ENCODE results near the gene AHSP.
"Not testable (repeated sequence)": the region's sequence is repeated elsewhere in the genome, so short reads cannot be mapped to it uniquely, and the experiment has no call there.

AHSP gene

GRCh38 chr16:31501226-31501965 is 26.3 kb upstream of the AHSP start:
- DNase-seq, result no peak

DNA sequence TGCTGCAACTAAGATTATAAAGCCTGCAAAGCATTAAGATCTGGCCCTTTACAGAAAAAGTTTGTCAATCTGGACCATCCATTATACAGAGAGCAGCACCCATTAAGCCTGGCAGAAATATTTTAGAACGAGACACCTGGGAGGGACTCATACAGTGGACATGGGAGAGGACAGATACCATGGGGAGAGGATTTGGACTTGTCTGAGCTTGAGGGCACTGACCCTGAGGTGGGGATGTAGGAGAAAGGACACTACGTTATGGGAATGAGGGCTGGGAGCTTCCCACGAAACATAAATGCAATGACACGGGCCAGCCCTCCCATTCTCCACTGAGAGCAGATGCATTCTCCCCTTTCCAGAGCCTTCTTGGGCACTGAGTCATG is 25.7 kb upstream of the AHSP start:
- no peak for DNase-seq

GRCh38 chr16:31502981-31503380 is 24.7 kb upstream of the AHSP start:
- no peak for DNase-seq

DNA sequence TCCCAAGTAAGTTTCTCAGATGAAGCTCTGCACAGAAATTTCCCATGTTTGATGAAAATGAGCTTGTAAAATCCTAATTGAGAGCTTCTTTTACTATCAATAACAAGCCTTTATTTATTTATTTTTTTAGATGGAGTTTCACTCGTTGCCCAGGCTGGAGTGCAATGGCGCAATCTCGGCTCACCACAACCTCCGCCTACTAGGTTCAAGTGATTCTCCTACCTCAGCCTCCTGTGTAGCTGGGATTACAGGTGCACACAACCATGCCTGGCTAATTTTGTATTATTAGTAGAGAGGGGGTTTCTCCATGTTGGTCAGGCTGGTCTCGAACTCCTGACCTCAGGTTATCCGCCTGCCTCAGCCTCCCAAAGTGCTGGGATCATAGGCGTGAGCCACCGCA is 24.1 kb upstream of the AHSP start:
- not testable (repeated sequence) for DNase-seq

- DNase-seq, result no peak
Measured at GRCh38 chr16:31504159-31504558, 23.5 kb upstream of the AHSP start.

DNA sequence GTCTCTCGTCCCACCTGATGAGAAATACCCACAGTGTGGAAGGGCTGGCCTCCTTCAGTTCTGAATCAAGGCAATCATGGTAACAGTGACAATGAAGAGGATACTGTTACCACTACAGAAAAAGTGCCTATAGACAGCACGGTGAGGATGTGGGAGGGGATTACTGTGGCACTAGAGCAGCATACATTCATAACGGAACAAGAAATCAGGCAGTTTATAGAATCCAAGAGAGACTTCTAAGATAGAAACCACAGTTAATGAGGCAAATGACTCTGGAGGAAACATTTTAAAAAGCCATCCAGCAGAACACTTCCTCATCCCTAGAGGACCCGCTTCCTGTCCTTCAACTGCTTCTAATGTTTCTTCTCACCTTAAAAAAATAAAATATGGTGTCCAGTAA is 22.2 kb upstream of the AHSP start:
- DNase-seq, result peak; percentile 10

- no peak for DNase-seq
Measured at GRCh38 chr16:31507617-31507928, 20.1 kb upstream of the AHSP start.

DNA sequence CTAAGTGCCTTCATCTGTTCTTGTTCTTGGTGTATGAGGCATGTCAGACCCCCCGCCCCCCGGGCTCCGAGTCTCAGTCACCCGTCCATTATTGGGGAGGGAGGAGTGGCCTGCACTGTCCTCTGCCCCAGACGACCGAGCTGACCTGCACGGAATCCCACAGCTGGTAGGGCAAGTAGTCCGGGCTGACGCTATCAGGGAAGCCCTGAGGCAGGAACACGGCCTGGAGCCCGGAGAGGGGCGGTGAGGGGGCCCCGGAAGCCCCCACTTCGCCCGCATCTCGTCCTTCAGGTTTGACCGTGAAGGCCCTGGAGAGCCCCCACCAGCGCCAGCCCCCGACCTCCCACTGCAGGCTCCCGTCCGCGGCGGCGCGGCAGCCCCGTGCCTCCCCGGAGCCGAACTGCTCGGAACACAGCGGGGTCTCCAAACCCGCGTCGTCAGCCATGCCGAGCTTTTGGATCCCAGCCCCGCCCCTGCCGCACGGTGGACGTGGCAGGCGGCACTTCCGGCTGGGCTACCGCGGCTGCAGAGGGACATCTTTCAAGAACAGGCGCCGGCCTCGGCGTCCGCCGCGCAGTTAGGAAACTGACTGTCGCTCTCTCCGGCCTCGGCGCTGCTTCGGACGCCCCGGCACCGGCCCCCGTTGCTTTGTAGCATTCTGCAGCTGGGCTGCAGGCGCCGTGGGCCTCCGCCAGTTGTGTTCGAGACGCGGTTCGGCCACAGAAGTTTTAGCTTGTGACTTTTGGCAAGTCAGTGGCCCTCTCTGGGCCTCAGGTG is 19.6 kb upstream of the AHSP start, which contains the start of gene RUSF1:
Gene RUSF1, minus strand, starts transcription at position 463 of the 777 bp plus-strand sequence. Its CDS starts 18 bp downstream, at position 445.
- DNase-seq, result peak; percentile 84

DNA sequence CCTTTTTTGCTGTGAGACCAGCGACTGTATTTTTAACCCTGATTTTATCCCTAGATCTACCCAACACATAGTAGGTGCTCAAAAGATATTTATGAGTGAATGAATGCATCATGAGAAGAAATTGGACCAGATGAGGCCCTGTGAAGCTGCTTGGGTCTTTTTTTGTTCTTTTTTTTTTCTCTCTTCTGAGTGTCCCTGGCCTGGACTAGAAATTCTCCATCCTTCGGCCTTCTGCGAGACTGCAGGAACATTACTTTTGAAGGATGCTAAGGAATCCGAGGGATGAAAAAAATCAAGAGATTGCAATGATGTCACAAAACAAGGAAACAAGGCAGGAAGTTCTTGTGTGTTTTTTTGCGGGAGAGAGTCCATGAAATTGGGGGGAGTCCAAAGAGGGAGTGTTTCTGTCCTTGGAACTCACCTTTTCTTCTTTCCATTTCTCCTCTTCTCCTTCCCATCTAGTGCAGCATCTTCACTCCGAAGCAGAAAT is 18.9 kb upstream of the AHSP start:
- no peak for DNase-seq

DNA sequence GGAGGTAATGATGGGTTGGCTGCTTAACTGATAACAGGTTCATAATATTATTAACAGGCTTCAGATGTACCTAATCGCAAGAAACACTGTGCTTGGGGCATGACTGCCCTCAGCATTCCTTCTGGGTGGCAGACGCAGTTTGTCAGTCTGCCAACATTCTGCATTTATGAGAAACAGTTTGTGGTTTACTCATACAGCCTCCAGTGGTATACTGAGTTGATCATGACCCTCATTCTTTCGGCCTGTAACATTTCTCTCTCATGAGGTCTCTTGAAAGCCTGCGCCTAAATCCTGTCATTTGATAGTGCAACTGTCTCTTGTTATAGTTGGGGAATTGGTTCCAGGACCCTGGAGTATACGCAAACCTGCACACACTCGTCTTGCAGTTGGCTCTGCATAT is 14.6 kb upstream of the AHSP start:
- DNase-seq, result no peak

GRCh38 chr16:31513884-31514283 is 13.8 kb upstream of the AHSP start:
- DNase-seq, result no peak

DNA sequence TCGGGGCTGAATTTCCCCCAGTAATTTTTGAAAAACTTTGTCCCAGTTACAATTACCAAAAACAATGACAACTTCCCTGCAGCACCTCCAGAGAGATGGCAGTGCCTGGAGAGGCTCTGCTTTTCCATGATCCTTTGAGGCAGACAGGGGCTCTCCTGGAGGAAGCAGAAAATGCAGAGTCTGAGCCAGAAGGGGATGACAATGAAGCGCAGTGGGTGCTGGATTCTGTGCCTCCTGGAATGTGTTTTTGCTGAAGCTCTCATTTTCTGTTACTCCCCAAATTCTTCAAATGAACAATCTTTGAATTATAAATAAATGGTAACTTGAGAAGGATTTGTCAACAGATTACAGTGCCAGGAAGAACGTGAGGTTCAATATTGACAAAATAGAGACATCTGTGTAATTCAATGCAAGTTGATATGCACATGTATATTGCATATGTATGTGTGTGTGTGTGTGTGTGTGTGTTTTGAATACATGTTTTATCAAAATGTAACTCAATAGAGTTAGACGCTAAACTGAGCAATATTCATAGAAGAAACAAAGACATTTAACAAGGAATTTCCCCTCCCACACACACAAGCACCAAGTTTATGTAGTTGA is 9.8 kb upstream of the AHSP start:
- no peak for DNase-seq

DNA sequence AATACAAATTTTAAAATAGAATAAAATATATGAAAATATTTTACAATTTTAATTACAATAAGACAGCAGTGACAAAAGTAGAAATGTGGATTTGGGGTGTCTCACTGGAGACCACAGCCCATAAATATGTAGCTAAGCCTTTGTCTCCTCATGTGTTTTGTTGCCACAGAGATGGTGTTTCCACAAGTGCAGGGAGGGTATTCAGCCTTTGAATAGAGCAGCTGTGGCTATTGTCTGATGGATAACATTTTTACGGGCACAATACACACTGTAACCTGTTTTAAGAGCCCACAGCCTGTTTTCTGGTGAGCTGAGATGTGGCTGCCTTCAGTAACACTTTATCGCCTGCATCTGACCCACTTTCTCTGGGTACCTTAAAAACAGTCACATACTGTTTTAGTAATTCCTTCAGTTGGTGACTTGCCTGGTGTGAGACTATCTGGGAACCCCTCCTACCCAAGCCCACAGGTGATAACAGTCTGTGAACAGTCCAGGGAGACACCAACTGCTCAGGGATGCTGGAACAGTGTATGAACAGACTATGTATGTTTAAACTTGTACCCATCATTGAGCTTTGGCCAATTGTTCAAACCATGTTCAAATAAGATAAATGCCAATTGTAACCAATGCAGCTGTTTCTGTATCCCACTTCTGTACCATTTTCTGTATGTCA is 7.8 kb upstream of the AHSP start:
- DNase-seq, result no peak

- DNase-seq, result no peak
Measured at GRCh38 chr16:31521368-31521767, 6.3 kb upstream of the AHSP start.

DNA sequence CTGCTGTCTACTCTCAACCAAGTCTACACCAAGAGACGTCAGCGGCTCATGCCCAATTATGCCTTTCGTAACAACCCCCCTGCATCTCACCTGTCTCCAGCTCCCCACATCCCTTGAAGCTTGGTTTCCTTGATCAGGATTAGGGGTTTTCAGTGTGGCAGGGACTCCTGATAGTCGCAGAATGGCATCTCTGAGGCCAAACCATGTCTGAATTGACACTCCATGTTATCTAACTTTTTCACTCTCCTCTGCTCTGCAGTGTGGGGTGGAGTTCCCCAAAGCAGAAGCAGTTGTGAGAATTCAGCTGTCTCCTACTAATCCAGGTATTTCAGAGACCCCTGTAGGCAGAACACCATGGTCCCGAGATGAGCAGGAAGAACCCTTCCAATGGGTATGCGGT is 5.6 kb upstream of the AHSP start:
- no peak for DNase-seq

DNA sequence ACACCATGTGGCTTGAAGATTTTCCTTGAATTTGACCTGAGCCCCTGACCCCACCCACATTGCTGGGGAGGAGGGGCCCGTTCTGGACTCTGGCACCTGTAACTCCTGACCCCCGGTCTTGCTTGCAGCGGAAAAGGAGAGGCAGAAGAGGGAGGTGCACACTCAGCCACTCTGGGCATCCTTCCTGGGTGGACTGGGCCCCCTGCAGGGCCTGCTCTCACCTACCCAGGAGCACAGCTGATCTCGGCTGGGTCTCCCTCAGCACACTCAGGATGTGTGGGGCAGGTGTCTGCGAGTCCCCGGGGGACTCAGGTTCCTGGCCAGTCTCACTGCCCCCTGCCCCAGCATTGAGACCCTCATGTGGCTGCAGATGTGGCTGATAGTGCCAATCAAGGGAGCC is 3.9 kb upstream of the AHSP start:
- DNase-seq, result not testable (repeated sequence)

- DNase-seq, result no peak
Measured at GRCh38 chr16:31525113-31525512, 2.6 kb upstream of the AHSP start.

DNA sequence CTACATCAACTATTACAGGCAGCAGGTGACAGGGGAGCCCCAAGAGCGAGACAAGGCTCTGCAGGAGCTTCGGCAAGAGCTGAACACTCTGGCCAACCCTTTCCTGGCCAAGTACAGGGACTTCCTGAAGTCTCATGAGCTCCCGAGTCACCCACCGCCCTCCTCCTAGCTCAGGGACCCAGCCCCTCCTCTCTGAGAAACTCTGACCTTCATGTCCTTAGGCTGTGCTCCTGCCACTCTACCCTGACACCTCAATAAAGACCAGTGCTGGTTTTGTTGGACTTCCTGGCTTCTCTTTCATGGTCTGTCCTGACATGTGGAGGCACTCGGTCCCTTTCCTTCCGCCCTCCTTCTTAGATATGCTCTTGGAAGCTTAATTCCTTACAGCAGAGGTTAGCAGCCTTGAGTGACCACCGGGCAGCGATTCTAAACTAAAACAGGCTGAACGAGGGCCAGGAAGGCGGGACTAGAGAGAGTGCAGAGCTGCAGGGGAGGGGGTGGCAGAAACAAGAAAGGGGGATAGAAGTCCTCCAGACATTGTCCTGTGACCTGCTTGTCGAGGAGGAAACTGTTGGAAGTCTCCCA is 915 bp downstream of the AHSP start:
- no peak for DNase-seq

DNA sequence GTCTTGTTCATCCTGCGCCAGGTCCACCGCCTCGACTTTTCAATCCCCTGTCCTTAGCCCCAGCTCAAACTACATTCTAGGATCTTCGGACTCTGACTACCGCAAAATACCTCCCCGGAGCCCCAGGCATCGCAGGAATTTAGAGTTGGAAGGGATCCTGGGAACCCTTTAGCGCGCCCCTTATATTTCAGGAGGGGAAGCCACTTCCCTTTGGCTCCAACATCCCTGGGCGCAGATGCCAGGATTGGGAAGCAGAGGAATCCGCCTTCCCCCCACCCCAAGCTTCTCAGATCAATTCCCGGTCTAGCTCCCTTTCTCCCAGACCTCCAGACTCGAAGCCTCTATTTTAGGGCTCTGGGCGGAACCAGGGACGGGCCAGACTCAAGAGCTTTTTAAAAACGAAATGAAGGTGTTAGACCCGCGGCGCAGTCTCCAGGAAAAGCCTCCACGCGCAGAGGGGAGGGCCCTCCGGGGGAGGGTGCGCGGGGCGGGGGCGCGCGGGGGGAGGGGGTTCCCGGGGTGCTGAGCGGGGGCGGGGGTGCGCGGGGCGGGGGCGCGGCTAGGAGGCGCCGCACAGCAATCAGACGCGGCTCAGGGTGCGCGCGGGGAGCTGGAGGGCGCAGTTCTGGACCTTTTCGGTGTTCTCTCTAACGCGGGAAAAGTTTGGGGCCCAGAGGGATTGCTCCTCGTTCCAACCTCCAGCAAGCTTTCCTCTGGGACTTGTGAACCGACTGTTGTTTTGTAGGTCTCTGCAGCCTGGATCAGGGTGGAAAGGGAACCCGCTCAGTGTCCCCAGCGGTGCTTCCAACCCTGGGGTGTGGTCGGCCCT is 1.6 kb downstream of the AHSP start:
- DNase-seq, result no peak

GRCh38 chr16:31529937-31530312 is 2.2 kb downstream of the AHSP start:
- DNase-seq, result no peak

GRCh38 chr16:31530405-31530804 is 2.7 kb downstream of the AHSP start:
- no peak for DNase-seq

DNA sequence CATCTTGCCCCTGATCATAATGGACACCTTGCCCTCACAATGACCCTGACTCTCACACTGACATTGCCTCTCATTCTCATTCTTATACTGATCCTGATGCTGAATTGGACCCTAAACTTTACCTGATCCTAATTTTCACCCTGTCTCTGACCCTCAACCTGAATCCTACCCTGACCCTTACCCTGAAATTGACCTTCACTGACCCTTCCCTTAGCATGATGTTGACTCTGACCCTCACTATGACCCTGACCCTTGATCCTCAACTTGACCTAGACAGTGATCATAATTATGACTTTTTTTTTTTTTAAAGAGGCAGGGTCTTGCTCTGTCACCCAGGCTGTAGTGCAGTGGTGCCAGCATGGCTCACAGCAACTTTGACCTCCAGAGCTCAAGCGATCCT is 3.4 kb downstream of the AHSP start:
- DNase-seq, result no peak

Measured in stimulated activated naive CD4-positive, alpha-beta T cell treated with Interleukin-2 at 50 U/mL for 16 hours (primary cell).